GM18870 (cell line): ENCODE data around the gene CHPF2.

Experiments
- ATAC-seq: cut with Tn5 transposase; IDR thresholded peaks from one replicate; pipeline ENCODE4 v1.9.1; 2021; ENCODE audit warnings: moderate library complexity; ENCODE audit not compliant: unreplicated experiment

CHPF2 gene

GRCh38 chr7:151232091-151232916, at the start of gene CHPF2:
TSS of gene CHPF2 (plus strand) at chr7:151232483. CDS start at chr7:151234012, 1,529 bp downstream.
- ATAC-seq, result peak; percentile 85

GRCh38 chr7:151185762-151186639, 46.3 kb upstream of the CHPF2 start:
- ATAC-seq, result no peak

GRCh38 chr7:151186640-151187408, 45.5 kb upstream of the CHPF2 start, which contains the start of gene ASB10:
TSS of gene ASB10 (minus strand) at chr7:151187250. CDS start at chr7:151187130, 120 bp downstream.
- ATAC-seq, result no peak

DNA sequence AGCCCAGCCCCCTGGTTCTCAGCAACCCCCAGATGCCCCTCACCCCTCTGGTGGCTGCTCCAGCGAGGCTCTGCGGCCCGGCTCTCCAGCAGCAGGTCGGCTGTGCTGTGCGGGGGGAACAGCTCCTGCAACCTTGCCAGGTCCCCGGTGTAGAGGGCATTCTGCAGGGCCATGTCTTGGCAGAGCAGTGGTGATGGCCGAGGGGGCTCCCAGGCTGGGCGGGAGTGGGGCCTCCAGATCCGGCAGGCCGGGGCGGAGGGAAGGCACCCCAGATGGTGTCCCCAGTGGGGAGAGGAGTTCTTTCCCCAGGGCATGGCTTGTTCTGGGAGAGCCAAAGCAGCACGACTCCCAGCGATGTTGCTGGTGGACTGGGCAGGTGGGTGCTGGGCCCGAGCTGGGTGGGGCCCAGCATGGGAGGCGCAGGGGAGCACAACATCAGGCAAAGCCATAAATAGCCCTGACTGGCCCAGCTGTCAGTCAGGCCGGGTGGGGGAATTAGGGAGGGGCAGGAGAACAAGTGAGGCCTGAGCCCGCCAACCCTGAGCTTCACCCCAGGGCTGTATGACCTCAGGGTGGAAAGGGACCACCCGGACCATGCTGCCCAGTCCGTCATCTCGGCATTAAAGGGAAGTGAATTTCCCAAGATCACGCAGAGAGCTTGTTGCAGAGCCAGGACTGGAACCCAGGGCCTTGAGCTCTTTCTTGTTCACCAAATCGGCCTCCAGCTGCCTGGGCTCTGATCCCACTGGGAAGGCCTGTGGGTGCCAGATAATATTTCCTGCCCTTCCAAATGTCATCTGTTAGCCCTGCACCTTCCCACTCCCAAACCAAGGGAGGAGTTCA, 44.7 kb upstream of the CHPF2 start:
- no peak for ATAC-seq

GRCh38 chr7:151188252-151188542, 44.1 kb upstream of the CHPF2 start:
- no peak for ATAC-seq

DNA sequence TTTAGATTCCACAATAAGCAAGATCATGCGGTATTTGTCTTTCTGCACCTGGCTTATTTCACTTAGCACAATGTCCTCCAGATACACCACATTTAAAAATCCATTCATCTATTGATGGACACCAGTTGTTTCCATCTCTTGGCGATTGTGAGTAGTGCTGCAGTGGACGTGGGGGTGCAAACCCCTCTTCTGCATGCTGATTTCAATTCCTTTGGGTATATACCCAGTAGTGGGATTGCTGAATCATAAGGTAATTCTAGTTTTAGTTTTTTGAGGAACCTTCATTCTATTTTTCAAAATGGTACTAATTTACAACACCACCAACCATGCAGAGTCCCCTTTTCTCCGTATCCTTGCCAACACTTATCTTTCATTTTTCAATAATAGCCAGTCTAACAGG, 43.2 kb upstream of the CHPF2 start:
- ATAC-seq, result no peak

- no peak for ATAC-seq
Measured at GRCh38 chr7:151191544-151191943, 40.7 kb upstream of the CHPF2 start.

- ATAC-seq, result no peak
Measured at GRCh38 chr7:151192002-151192539, 40.2 kb upstream of the CHPF2 start.

GRCh38 chr7:151193203-151193978, 38.9 kb upstream of the CHPF2 start:
- no peak for ATAC-seq

GRCh38 chr7:151194188-151194587, 38.1 kb upstream of the CHPF2 start:
- no peak for ATAC-seq

DNA sequence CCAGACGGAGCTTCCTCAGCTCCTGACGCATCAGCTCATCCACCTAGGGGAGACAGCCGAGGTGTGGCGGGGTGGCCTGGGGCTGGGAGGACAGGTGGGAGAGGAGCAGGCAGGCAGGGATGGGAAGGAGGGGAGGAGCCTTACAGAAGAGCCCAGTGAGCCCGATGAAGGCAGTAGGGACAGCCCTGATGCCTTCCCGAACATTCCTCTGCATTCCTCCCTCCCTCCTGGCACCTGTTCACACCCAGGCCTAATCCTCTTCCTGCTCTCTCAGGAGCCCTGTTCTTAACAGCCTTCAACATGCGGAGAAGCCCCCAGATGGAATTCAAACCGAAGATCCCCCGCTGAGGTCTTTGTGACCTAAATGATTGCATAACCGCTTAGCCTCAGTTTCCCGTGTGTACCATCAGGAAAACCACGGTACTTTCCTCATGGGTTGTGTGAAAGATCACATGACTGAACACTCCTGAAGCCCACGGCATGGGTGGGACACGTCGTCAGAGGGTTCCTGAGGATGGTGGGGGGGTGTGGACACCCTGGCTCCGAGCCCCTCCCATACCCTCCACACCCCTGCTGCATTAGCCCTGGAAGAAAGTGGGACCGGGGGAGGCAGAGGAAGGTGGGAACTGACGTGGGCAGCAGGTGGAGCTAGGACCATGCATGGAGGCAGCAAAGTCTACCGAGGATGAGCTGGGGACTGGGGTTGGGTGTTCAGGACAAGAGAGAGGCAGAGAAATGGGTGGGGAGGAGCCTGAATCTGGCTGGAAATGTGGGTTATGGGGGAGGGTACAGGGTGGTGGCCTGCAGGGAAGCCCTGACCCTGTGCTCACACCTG, 36.5 kb upstream of the CHPF2 start:
- no peak for ATAC-seq

DNA sequence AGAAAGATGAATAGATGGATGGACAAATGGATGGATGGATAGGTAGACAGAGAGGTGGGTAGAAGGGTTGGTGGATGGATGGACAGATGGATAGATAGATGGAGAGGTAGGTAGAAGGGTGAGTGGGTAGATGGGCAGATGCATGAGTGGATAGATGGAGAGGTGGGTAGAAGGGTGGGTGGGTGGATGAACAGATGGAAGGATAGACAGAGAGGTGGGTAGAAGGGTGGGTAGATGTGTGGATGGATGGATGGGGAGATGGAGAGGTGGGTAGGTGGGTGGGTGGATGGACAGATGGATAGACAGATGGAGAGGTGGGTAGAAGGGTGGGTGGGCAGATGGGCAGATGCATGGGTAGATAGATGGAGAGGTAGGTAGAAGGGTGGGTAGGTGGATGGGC, 34.4 kb upstream of the CHPF2 start:
- ATAC-seq, result no peak

DNA sequence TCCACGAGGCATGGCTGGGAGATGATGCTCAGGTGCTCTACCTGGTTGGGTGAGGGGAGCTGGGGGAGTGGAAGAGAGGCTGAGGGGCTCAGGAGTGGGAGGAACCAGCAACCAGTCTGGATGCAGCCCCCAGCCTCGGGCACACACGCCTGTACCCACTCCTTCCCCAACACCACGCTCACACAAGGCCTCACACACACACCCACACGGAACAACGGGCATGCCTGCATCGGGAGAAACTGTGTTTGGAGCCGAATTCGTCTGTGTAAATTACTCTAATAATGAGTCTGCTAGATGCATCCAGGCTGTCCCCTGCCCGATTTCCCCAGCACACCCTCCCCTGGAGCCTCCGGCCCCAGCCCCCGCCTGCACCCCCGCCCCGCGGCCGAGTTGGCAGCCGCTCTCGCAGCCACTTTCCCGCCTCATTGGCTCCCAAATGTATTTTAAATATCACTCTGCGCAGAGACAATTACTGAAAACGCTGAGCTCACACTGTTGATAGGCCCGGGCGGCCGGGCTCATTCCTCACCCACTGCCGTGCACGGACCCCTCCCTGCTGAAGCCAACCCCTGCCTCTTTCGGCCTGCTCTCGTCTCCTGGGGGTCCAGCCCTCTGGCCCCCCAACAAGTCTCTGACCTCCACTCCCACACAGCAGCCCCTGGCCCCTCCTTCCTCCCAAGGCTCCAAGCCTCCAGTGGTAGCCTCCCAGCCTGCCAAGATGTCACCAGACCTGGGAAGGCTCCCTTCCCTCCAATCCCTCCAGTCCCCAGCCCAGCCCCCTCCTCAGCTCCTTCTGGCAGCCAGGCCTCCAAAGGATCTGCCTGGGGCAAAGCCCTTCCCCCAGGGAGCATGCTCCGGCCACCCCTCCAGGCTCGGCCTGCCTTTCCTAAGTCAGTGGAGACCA, 33.1 kb upstream of the CHPF2 start:
- no peak for ATAC-seq

GRCh38 chr7:151201344-151201743, 30.9 kb upstream of the CHPF2 start:
- no peak for ATAC-seq

GRCh38 chr7:151201751-151202150, 30.5 kb upstream of the CHPF2 start:
- ATAC-seq, result no peak

DNA sequence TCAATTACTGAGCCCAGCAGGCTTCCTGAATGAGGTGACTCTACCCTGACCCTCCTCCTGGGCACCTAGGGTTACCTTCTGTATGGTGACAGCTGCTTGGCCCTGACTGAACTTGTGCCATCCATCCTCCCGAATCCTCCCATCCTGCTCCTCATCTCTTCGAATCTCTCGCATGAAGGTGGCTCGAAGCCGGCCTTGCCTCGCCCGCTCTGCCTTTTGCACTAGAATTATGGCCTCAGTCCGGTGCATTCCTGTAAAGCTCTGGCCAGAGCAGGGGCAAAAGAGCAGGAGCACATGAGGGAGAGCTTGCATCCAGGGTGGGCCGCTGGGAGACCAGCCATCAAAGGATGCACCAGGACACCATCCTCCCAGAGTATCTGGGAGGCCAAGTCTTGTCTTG, 29.4 kb upstream of the CHPF2 start:
- ATAC-seq, result no peak

GRCh38 chr7:151204383-151205032, 27.8 kb upstream of the CHPF2 start:
- no peak for ATAC-seq
